HG03469 (cell line): ENCODE results near the gene POGZ.
A peak's percentile ranks its signal among the peaks of the same experiment; 100 is the strongest.
"Not testable (repeated sequence)": the region's sequence is repeated elsewhere in the genome, so short reads cannot be mapped to it uniquely, and the experiment has no call there.

ENCODE experiments used
- ATAC-seq: cut with Tn5 transposase; IDR thresholded peaks from one replicate; pipeline ENCODE4 v1.9.1; 2021; ENCODE audit warnings: mild to moderate bottlenecking, moderate library complexity, moderate number of reproducible peaks; ENCODE audit not compliant: unreplicated experiment

POGZ gene

GRCh38 chr1:151477066-151477465 lies 17.8 kb upstream of the POGZ start:
- ATAC-seq = no peak

- no peak for ATAC-seq
Observed at GRCh38 chr1:151476083-151476482, 16.8 kb upstream of the POGZ start.

GRCh38 chr1:151475175-151475574 lies 15.9 kb upstream of the POGZ start:
- ATAC-seq = no peak

- no peak for ATAC-seq
Observed at GRCh38 chr1:151474745-151475144, 15.5 kb upstream of the POGZ start.

- no peak for ATAC-seq
Observed at GRCh38 chr1:151472856-151473731, 13.8 kb upstream of the POGZ start.

- no peak for ATAC-seq
Observed at GRCh38 chr1:151465026-151465425, 5.7 kb upstream of the POGZ start.

- ATAC-seq = no peak
Observed at GRCh38 chr1:151461694-151462093, 2.4 kb upstream of the POGZ start.

- no peak for ATAC-seq
Observed at GRCh38 chr1:151458802-151459330, 428 bp downstream of the POGZ start.

- ATAC-seq = no peak
Observed at GRCh38 chr1:151457911-151458801, 1.1 kb downstream of the POGZ start.

GRCh38 chr1:151455966-151456365 lies 3.3 kb downstream of the POGZ start:
- ATAC-seq = no peak

- no peak for ATAC-seq
Observed at GRCh38 chr1:151455231-151455630, 4.1 kb downstream of the POGZ start.

GRCh38 chr1:151447696-151448095 lies 11.6 kb downstream of the POGZ start:
- ATAC-seq = no peak

GRCh38 chr1:151444783-151445177 lies 14.5 kb downstream of the POGZ start:
- ATAC-seq = no peak

GRCh38 chr1:151443846-151444782 lies 15.2 kb downstream of the POGZ start:
- peak; percentile 44 for ATAC-seq

GRCh38 chr1:151437396-151437795 lies 21.9 kb downstream of the POGZ start:
- ATAC-seq = not testable (repeated sequence)

- ATAC-seq = no peak
Observed at GRCh38 chr1:151436985-151437384, 22.3 kb downstream of the POGZ start.

- ATAC-seq = no peak
Observed at GRCh38 chr1:151435174-151435573, 24.1 kb downstream of the POGZ start.

- ATAC-seq = not testable (repeated sequence)
Observed at GRCh38 chr1:151433827-151434226, 25.5 kb downstream of the POGZ start.

GRCh38 chr1:151428068-151428467 lies 31.2 kb downstream of the POGZ start:
- no peak for ATAC-seq

GRCh38 chr1:151425103-151425502 lies 34.2 kb downstream of the POGZ start:
- no peak for ATAC-seq
